Right atrium auricular region (tissue), 2 donors: Measurements from ENCODE around the gene MCC. TPM values are rescaled to one million over a fixed set of nuclear protein-coding genes. Genes with fewer than 3 reads are reported as not detected.

Experiments
- DNase-seq: peaks from one replicate; pipeline ENCODE4 v3.0.0-alpha.2; 2019; ENCODE audit warnings: low spot score
- H3K27ac ChIP-seq, 2 donors: fragments of 200-600 bp; sonication (generic); 1 replicate in 1 of 2; 2 replicates in 1 of 2; pipeline ENCODE4 v1.5.1; 2016 to 2019
- H3K27me3 ChIP-seq, 2 donors: fragments of 200-600 bp; sonication (generic); one replicate each; pipeline versions ENCODE4 v1.5.1 to v1.6.0; 2017 to 2019
- H3K36me3 ChIP-seq: fragments of 200-600 bp; sonication (generic); one replicate; pipeline ENCODE4 v1.5.1; 2016
- H3K4me1 ChIP-seq, 2 donors: fragments of 200-600 bp; sonication (generic); one replicate each; pipeline versions ENCODE4 v1.5.1 to v1.6.0; 2017 to 2019
- H3K4me3 ChIP-seq, 2 donors: fragments of 200-600 bp; sonication (generic); 1 replicate in 1 of 2; 2 replicates in 1 of 2; pipeline ENCODE4 v1.5.1; 2017 to 2019; ENCODE audit warnings: mild to moderate bottlenecking in 1 of 2, moderate library complexity in 1 of 2
- H3K9me3 ChIP-seq, 2 donors: fragments of 200-600 bp; sonication (generic); one replicate each; pipeline ENCODE4 v1.5.1; 2019
- total RNA-seq, 2 donors: library from RNA; depleted of rRNA; stranded (reverse); fragments of >200 nt; gene quantifications; one replicate each; pipeline ENCODE4 v1.1.0, GENCODE V29; 2016
- TF ChIP-seq, protein P1 (sequence below), 2 donors: fragments of 200-600 bp; sonication (generic); IDR thresholded peaks; one replicate each; pipeline ENCODE4 v1.5.1; 2019; ENCODE audit warnings: antibody characterized with exemption in 2 of 2

The MCC gene
- total RNA-seq, 2 donors from 2014 or later, result 28.8 to 31.7 TPM

GRCh38 chr5:113364466-113364865 is 123.8 kb downstream of the MCC start:
- no peaks in the 10 kb centered on the region for H3K36me3 ChIP-seq
- no peak for DNase-seq
- H3K4me3 ChIP-seq, result no peak overlapping the region
- no peaks in the 10 kb centered on the region for H3K4me1 ChIP-seq
- no peaks in the 10 kb centered on the region for H3K27me3 ChIP-seq
- H3K27ac ChIP-seq, result no peak overlapping the region
- TF ChIP-seq, protein P1, sequence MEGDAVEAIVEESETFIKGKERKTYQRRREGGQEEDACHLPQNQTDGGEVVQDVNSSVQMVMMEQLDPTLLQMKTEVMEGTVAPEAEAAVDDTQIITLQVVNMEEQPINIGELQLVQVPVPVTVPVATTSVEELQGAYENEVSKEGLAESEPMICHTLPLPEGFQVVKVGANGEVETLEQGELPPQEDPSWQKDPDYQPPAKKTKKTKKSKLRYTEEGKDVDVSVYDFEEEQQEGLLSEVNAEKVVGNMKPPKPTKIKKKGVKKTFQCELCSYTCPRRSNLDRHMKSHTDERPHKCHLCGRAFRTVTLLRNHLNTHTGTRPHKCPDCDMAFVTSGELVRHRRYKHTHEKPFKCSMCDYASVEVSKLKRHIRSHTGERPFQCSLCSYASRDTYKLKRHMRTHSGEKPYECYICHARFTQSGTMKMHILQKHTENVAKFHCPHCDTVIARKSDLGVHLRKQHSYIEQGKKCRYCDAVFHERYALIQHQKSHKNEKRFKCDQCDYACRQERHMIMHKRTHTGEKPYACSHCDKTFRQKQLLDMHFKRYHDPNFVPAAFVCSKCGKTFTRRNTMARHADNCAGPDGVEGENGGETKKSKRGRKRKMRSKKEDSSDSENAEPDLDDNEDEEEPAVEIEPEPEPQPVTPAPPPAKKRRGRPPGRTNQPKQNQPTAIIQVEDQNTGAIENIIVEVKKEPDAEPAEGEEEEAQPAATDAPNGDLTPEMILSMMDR (IDR thresholded peaks at IDR 0.05), result no peak
- peaks cover 0 to 10% of the 10 kb centered on the region in 2 donors for H3K9me3 ChIP-seq

GRCh38 chr5:113361701-113362100 is 126.6 kb downstream of the MCC start:
- Histone ChIP-seq H3K9me3 (peaks cover 0 to 10% of the 10 kb centered on the region in 2 donors), H3K27ac (no peak overlapping the region), H3K36me3 (no peaks in the 10 kb centered on the region), H3K4me1 (peaks cover 0 to 12% of the 10 kb centered on the region in 2 donors), H3K4me3 (no peak overlapping the region), H3K27me3 (no peaks in the 10 kb centered on the region)
- TF ChIP-seq, protein P1 (IDR thresholded peaks at IDR 0.05), result no peak
- DNase-seq, result no peak

- no peak for DNase-seq
- Histone ChIP-seq H3K4me1 (peaks cover 0 to 12% of the 10 kb centered on the region in 2 donors), H3K27ac (no peak overlapping the region)
Measured at GRCh38 chr5:113359419-113359818, 128.8 kb downstream of the MCC start.

GRCh38 chr5:113358696-113359095 is 129.6 kb downstream of the MCC start:
- peaks cover 0 to 12% of the 10 kb centered on the region in 2 donors for H3K4me1 ChIP-seq
- no peaks in the 10 kb centered on the region for H3K9me3 ChIP-seq
- H3K36me3 ChIP-seq, result no peaks in the 10 kb centered on the region
- no peak for DNase-seq
- H3K4me3 ChIP-seq, result no peak overlapping the region
- TF ChIP-seq, protein P1 (IDR thresholded peaks at IDR 0.05), result no peak
- no peaks in the 10 kb centered on the region for H3K27me3 ChIP-seq
- no peak overlapping the region for H3K27ac ChIP-seq

More at GRCh38 chr5:113359419-113359818, 128.8 kb downstream of the MCC start:
- TF ChIP-seq, protein P1 (IDR thresholded peaks at IDR 0.05), result no peak
- no peak overlapping the region for H3K4me3 ChIP-seq
- H3K27me3 ChIP-seq, result no peaks in the 10 kb centered on the region
- peaks cover 0 to 2% of the 10 kb centered on the region in 2 donors for H3K9me3 ChIP-seq
- no peaks in the 10 kb centered on the region for H3K36me3 ChIP-seq

DNA sequence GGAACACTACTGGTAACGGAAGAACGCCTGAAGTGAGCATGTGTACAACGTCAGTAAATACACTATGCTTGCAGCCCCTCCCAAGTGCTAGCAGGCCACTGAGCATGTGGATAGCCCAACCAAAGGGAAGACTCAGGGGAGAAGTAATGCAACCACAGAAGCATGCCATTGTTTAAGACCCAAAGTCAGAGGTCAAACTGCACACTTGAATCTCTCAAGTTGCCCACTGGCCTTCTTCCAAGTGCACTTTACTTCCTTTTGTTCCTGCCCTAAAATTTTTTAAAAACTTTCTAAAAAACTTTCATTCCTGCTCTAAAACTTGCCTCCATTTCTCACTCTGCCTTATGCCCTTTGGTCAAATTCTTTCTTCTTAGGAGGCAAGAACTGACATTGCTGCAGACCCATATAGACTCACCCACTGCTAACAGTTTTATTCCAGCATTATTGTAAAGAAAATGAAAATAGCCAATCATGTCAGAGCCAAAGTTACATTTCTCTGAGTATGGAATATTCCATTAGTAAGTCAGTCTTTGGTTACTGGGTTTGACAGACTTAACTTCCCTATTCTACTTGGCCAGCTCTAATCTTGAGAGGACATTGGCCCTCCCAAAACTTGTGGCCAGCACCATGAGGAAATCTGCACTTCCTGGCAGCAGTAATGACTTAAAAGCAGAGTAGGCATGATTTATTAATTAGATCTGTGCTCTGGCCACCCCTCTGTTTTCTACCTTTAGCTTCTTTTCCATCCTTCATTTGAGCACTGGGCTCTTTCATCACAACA is 130.4 kb downstream of the MCC start:
- DNase-seq, result no peak
- Histone ChIP-seq H3K4me1 (peaks cover 0 to 12% of the 10 kb centered on the region in 2 donors), H3K27me3 (no peaks in the 10 kb centered on the region), H3K36me3 (no peaks in the 10 kb centered on the region), H3K27ac (no peak overlapping the region), H3K9me3 (no peaks in the 10 kb centered on the region), H3K4me3 (no peak overlapping the region)
- TF ChIP-seq, protein P1 (IDR thresholded peaks at IDR 0.05), result no peak
